Measurements from ENCODE around the gene PKM.

Gene PKM

GRCh38 chr15:72155003-72155621, 75.9 kb downstream of the PKM start:
- peak; percentile 75 for DNase-seq

GRCh38 chr15:72154316-72154715, 76.7 kb downstream of the PKM start:
- DNase-seq, result no peak

DNA sequence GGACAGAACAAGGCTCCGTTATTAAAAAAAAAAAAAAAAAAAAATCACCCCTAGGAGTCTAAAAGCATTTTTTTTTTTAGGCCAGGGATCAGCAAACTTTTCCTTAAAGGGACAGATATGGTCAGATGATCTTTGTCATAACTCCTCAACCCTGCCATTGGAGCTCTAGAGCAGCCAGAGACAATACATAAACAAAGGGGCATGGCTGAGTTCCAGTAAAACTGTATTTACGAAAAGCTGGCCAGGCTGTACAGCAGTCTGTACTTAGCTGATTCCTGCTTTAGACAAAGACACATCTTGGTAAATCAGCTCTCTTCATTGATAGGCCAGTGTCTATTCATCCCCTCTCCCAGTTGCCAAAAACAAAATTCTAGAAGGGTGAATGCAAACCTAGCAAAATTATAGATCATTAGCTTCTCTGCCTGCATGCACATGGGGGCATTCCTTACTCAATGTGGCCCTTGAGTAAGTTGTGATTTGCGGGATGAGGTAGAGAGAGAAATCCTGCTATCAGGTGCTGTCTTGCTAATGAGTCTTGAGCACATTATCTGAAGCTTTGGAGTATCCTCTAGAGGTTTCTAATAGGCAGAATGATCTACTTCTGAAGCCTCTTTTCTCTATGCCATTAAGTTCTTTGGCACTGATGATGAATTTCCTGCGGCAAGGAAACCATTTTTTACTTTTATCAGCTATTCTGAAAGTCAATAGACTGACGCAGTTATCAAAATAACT, 77.6 kb downstream of the PKM start:
- DNase-seq, result no peak
